ENCODE measurements around the gene ZBTB16.

GRCh38 chr11:114282488-114282887 lies 223.0 kb downstream of the ZBTB16 start:
- TF ChIP-seq POLR2A (IDR thresholded peaks at IDR 0.05) (no peak), CTCF (IDR thresholded peaks at IDR 0.05) (no peak)

All from sigmoid colon (tissue), 3 donors.